ENCODE results near the gene OLR1. TPM values are rescaled to one million over a fixed set of nuclear protein-coding genes. Genes with fewer than 3 reads are reported as not detected.

Gene OLR1
- total and polyA plus RNA-seq, 2 of the 4 experiments (the other 2 are of a cell fraction): 3.2 to 4.1 TPM

GRCh38 chr12:10178821-10179220, 6.9 kb upstream of the OLR1 start, which contains the start of gene TMEM52B:
TMEM52B (plus strand) TSS chr12:10179032; CDS start chr12:10179575, 543 bp downstream.
- H2AK9ac ChIP-seq (replicated peaks; ENCODE audit: low read depth, low read length, poor library complexity): no peak within 1 kb of the TSS
- H3K9me3 ChIP-seq (ENCODE audit: control insufficient read depth, insufficient read depth, low read length): no peaks in the 10 kb centered on the region
- peak within 1 kb of the TSS; percentile 72 for H2BK5ac ChIP-seq (ENCODE audit: low read depth, low read length, poor library complexity, severe bottlenecking)
- intact Hi-C loops (cut with micrococcal nuclease) (no loop called here), in situ Hi-C loops (cut with MboI; ENCODE audit: low sequenced_read_pairs) (no loop called here), dilution Hi-C loops (cut with HindIII; ENCODE audit: low sequenced_read_pairs, unreplicated experiment) (no loop called here)
- no peaks in the 10 kb centered on the region for H3K27me3 ChIP-seq (ENCODE audit: control insufficient read depth, insufficient read depth, low read length)
- H4K8ac ChIP-seq (ENCODE audit: low read depth in 2 of 2, low read length in 2 of 2): peak within 1 kb of the TSS; percentile 44 to 65
- peak within 1 kb of the TSS; percentile 81 for H4K91ac ChIP-seq (ENCODE audit: insufficient read depth, low read depth, low read length)
- peak within 1 kb of the TSS; percentile 54 for H3K4me2 ChIP-seq (ENCODE audit: low read depth, low read length)
- no CpG with 5 or more reads among the region's 4 CpGs for WGBS, 2 experiments (ENCODE audit: extremely low coverage in 2 of 2, insufficient read length in 1 of 2)
- H2AK5ac ChIP-seq (ENCODE audit: low read depth, low read length): peak within 1 kb of the TSS; percentile 66
- H2BK20ac ChIP-seq (ENCODE audit: low read depth, low read length): peak within 1 kb of the TSS; percentile 87
- H3K4me1 ChIP-seq (ENCODE audit: control insufficient read depth, insufficient read depth, low read length): peaks cover 23% of the 10 kb centered on the region
- peak within 1 kb of the TSS; percentile 5; the same call in 1 of the 2 replicates for H3K4me3 ChIP-seq (ENCODE audit: insufficient read depth, low read depth, low read length)
- no peaks in the 10 kb centered on the region for H4K20me1 ChIP-seq (ENCODE audit: insufficient read depth, low read length)
- TF ChIP-seq MXI1 (IDR thresholded peaks at IDR 0.05; ENCODE audit: borderline replicate concordance, low read depth, low read length) (no peak), RFX5 (IDR thresholded peaks at IDR 0.05; ENCODE audit: low read depth, low read length) (no peak), FOS (IDR thresholded peaks at IDR 0.05; ENCODE audit: low read depth, low read length) (no peak), CHD1 (IDR thresholded peaks at IDR 0.05; ENCODE audit: low read depth, low read length) (no peak), BHLHE40 (IDR thresholded peaks at IDR 0.05; ENCODE audit: low read depth, low read length) (no peak), MAFK (IDR thresholded peaks at IDR 0.05; ENCODE audit: low read depth, low read length) (no peak), SMC3 (IDR thresholded peaks at IDR 0.05; ENCODE audit: low read depth, low read length) (no peak), NFE2L2 (IDR thresholded peaks at IDR 0.05; ENCODE audit: low read depth, low read length) (no peak), CEBPB (IDR thresholded peaks at IDR 0.05; ENCODE audit: low read depth, low read length) (no peak), USF2 (IDR thresholded peaks at IDR 0.05; ENCODE audit: low read depth, low read length) (no peak)
- peak within 1 kb of the TSS; percentile 81 for H3K18ac ChIP-seq (ENCODE audit: low read depth, low read length)
- H4K5ac ChIP-seq (ENCODE audit: low read depth, low read length): peak within 1 kb of the TSS; percentile 74
- H3K9ac ChIP-seq (ENCODE audit: low read depth, low read length): peak within 1 kb of the TSS; percentile 77; the same call in 1 of the 2 replicates
- H3K36me3 ChIP-seq (ENCODE audit: control insufficient read depth, insufficient read depth, low read length): no peaks in the 10 kb centered on the region
- 0 out of 4 replicates have a peak, but pooled peaks cover 0 to 4% of the 10 kb centered on the region in 2 experiments for H3K79me1 ChIP-seq (ENCODE audit: low read depth in 1 of 2, low read length in 2 of 2)
- ChIA-PET CTCF (no interaction called here), POLR2A (ENCODE audit: unreplicated experiment) (no interaction called here)
- BruUV-seq (replicated peaks): no TSS peak
- peak within 1 kb of the TSS; percentile 91 for H2BK15ac ChIP-seq (ENCODE audit: low read depth, low read length)
- no peak for ATAC-seq (ENCODE audit: low read depth)
- peak within 1 kb of the TSS; percentile 84 for H3K4ac ChIP-seq (ENCODE audit: low read depth, low read length)
- H3K56ac ChIP-seq (ENCODE audit: extremely low read depth, insufficient read depth, low read length): peak within 1 kb of the TSS; percentile 65
- no peak for DNase-seq
- H3K9me1 ChIP-seq (ENCODE audit: insufficient read depth, low read length): peaks cover 3% of the 10 kb centered on the region; the same call in 1 of the 2 replicates
- peak within 1 kb of the TSS; percentile 72 for H3K23ac ChIP-seq (ENCODE audit: low read depth, low read length)
- H2BK120ac ChIP-seq (ENCODE audit: low read depth, low read length): peak within 1 kb of the TSS; percentile 89
- H3K27ac ChIP-seq (ENCODE audit: insufficient read depth, low read length): peak within 1 kb of the TSS; percentile 87
- H2AFZ ChIP-seq (replicated peaks; ENCODE audit: low read length, poor library complexity): peak within 1 kb of the TSS; percentile 60
- H3K14ac ChIP-seq (replicated peaks; ENCODE audit: low read depth, low read length): peak within 1 kb of the TSS; percentile 59

Measured in IMR-90 (cell line).